Measurements from ENCODE around the gene TUNAR.

Gene TUNAR

GRCh38 chr14:95896498-95897135 lies 20.0 kb downstream of the TUNAR start:
- TF ChIP-seq, protein P1, sequence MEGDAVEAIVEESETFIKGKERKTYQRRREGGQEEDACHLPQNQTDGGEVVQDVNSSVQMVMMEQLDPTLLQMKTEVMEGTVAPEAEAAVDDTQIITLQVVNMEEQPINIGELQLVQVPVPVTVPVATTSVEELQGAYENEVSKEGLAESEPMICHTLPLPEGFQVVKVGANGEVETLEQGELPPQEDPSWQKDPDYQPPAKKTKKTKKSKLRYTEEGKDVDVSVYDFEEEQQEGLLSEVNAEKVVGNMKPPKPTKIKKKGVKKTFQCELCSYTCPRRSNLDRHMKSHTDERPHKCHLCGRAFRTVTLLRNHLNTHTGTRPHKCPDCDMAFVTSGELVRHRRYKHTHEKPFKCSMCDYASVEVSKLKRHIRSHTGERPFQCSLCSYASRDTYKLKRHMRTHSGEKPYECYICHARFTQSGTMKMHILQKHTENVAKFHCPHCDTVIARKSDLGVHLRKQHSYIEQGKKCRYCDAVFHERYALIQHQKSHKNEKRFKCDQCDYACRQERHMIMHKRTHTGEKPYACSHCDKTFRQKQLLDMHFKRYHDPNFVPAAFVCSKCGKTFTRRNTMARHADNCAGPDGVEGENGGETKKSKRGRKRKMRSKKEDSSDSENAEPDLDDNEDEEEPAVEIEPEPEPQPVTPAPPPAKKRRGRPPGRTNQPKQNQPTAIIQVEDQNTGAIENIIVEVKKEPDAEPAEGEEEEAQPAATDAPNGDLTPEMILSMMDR (IDR thresholded peaks at IDR 0.05; ENCODE audit: extremely low read depth, missing control alignments), result no peak
- DNase-seq (ENCODE audit: low spot score), result no peak

GRCh38 chr14:95897280-95897679 lies 20.6 kb downstream of the TUNAR start:
- no peak for DNase-seq (ENCODE audit: low spot score)
- TF ChIP-seq, protein P1 (IDR thresholded peaks at IDR 0.05; ENCODE audit: extremely low read depth, missing control alignments), result no peak

DNA sequence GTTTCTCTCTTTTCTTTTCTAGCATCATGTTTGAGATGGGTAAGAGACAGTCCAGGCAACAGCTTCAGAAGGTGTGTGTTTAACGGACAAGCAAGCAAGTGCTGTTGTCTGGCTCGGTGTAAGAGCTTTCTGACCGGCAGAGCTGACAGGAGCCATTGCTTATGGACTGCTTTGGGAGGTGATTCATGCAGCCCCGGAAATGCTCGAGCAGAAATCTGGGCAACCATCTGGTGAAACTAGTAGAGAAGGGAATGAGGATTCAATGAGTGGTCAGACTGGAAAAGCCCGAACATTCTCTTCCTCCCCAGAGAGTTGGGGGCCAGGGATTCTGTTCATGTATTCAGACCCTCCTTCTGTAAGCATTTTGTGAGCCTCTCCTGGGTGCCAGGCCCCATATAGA lies 24.4 kb downstream of the TUNAR start:
- TF ChIP-seq, protein P1 (IDR thresholded peaks at IDR 0.05; ENCODE audit: extremely low read depth, missing control alignments), result no peak
- no peak for DNase-seq (ENCODE audit: low spot score)

- TF ChIP-seq, protein P1 (IDR thresholded peaks at IDR 0.05; ENCODE audit: extremely low read depth, missing control alignments), result no peak
- no peak for DNase-seq (ENCODE audit: low spot score)
Measured at GRCh38 chr14:95902273-95902826, 25.7 kb downstream of the TUNAR start.

GRCh38 chr14:95903165-95903564 lies 26.5 kb downstream of the TUNAR start:
- TF ChIP-seq, protein P1 (IDR thresholded peaks at IDR 0.05; ENCODE audit: extremely low read depth, missing control alignments), result no peak
- DNase-seq (ENCODE audit: low spot score), result no peak

- TF ChIP-seq, protein P1 (IDR thresholded peaks at IDR 0.05; ENCODE audit: extremely low read depth, missing control alignments), result no peak
Measured at GRCh38 chr14:95903616-95904107, 27.0 kb downstream of the TUNAR start.

GRCh38 chr14:95906591-95906990 lies 30.0 kb downstream of the TUNAR start:
- TF ChIP-seq, protein P1 (IDR thresholded peaks at IDR 0.05; ENCODE audit: extremely low read depth, missing control alignments), result no peak
- no peak for DNase-seq (ENCODE audit: low spot score)

More at GRCh38 chr14:95903616-95904107, 27.0 kb downstream of the TUNAR start:
- no peak for DNase-seq (ENCODE audit: low spot score)

Measured in GM20000 (cell line).